PFSK-1 (cell line): ENCODE results near the gene PARD3B.

Source experiments
- FOXP2 ChIP-seq: optimal IDR thresholded peaks from 2 replicates; pipeline ENCODE3; 2011; ENCODE audit warnings: borderline replicate concordance, control low read depth, inconsistent platforms; ENCODE audit not compliant: insufficient read depth; ENCODE audit errors: extremely low read length, extremely low read depth
- SIN3A ChIP-seq: IDR thresholded peaks from 2 replicates; pipeline ENCODE4 v1.6.1; 2012; ENCODE audit warnings: mild to moderate bottlenecking, low read length, moderate library complexity, borderline replicate concordance; ENCODE audit not compliant: insufficient read depth

GRCh38 chr2:205561441-205561840 is 1016.2 kb downstream of the PARD3B start:
- no peak for TF ChIP-seq FOXP2
- no peak for TF ChIP-seq SIN3A
